Activated CD4-positive, CD25-positive, alpha-beta regulatory T cell (primary cell): ENCODE measurements around the gene BEND6.
"Not testable (repeated sequence)": the region's sequence is repeated elsewhere in the genome, so short reads cannot be mapped to it uniquely, and the experiment has no call there.

Experiments used
- DNase-seq, 4 experiments: peaks; one replicate each; lab custom pipeline; 2025; lab: John Stamatoyannopoulos, UW

The BEND6 gene

DNA sequence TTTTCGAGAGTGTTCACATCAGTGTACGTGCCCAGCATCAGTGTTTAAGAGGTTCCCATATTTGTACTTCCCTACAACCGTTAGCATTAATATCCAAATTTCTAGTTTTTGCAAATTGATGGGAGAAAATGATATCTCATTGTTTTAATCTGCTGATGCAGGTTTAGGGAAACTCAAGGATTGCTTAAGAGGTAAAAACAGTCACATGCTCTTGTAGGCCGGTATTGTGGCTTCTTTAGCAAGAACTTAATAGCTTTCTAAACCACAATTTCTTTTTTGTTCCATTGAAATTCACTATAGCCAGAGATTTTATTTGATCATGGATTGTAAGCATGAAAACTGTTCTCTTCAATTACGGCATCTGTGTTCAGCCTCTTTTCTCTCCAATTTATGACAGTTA, 29.5 kb downstream of the BEND6 start:
- no peak for DNase-seq

DNA sequence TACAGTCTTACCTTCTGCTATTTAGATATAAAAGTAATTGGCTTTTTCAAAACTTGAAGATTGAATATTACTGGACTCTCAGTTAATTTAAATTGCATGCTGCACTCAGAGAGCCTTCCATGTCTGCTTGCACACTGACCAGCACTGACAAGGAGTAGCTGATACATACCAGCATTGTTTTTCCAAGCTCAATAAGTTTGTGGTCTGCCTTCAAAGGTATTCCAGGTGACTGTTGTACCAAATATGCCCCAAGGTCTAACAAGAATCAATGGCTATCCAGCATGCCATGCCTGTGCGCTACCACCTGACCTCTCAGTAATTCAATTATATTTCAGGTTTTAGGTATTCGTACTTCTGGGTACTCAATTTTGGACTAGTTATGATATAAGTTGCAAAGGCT, 30.0 kb downstream of the BEND6 start:
- DNase-seq = no peak

GRCh38 chr6:56986611-56987010, 31.7 kb downstream of the BEND6 start:
- no peak for DNase-seq

GRCh38 chr6:56988145-56988544, 33.2 kb downstream of the BEND6 start:
- DNase-seq = no peak

- no peak for DNase-seq
These were observed 37.1 kb downstream of the BEND6 start for GRCh38 chr6:56992036-56992435.

DNA sequence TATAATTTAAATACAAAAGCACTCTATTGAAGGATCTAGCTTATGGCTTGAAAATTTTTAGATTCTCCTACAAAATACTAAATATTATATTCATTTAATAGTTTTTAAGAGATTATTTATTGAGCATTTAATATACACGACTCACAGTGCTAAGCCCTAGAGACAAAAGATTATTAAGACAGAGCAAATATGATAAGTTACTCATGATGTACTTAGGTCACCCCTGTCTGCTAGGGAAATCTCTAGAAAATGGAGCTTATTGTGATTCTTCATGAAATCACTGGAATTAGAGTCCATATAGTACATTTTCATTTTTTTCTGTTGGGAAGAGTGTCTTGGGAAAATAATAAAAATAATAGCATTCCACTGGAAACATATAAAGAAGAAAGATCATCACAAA, 37.8 kb downstream of the BEND6 start:
- DNase-seq = no peak

DNA sequence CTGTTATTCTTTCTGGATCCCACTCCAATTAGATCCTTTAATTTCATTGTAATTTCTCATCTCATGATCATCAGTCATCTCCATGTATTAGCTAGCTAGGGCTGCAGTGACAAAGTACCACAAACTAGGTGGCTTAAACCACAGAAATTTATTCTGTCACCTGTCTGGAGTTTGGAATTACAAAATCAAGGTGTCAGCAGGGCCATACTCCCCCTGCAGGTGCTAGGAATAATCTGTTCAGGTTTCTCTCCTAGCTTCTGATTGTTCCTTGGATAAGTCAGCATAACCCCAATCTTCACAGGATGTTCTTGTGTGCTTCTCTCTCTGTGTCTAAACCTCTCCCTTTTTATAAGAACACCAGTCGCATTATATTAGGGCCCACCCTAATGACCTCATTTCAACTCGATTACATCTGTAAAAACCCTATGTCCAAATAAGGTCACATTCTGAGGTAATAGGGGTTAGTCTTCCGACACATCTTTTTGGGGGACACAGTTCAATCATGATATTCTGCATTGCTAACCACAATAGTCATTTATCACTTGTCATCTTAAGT, 40.5 kb downstream of the BEND6 start:
- no peak for DNase-seq

DNA sequence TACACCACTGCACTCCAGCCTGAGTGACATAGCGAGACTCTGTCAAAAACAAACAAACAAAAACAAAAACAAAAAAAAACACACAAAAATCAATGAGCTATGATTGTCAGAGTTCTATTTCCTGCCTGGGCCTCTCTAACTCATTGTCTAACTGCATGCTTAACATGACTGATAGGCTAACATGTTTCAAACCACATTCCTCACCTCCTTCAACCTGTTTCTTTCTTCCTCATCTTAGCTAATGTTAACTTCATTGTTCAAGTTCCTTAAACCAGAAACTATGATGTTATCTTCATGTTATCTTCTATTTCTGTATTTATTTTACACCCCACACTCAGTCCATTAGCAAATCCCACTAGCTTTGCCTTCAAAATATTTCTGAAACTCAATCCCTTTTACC, 41.5 kb downstream of the BEND6 start:
- DNase-seq = no peak

GRCh38 chr6:56999049-56999448, 44.1 kb downstream of the BEND6 start:
- DNase-seq = no peak

GRCh38 chr6:56999748-57000147, 44.8 kb downstream of the BEND6 start:
- not testable (repeated sequence) for DNase-seq

- DNase-seq = no peak
These were observed 47.3 kb downstream of the BEND6 start for GRCh38 chr6:57002197-57002596.

DNA sequence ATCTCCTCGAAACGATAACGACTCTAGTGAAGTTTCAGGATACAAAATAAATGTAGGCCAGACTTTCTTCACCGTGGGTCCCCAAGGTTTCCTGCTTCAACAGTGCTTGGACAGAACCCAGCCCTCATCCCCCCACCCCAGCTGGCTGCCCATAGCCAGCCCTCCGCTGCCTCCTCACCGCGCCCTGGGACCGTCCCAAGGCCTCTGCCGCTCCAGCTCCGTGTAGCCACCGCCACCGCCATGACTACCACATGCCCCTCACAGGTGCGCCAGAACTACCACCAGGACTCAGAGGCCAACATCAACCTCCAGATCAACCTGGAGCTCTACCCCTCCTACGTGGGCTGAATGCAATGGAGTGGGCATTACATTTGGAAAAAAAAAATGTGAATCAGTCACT, 49.4 kb downstream of the BEND6 start:
- no peak for DNase-seq

GRCh38 chr6:57006101-57006500, 51.2 kb downstream of the BEND6 start:
- no peak for DNase-seq

DNA sequence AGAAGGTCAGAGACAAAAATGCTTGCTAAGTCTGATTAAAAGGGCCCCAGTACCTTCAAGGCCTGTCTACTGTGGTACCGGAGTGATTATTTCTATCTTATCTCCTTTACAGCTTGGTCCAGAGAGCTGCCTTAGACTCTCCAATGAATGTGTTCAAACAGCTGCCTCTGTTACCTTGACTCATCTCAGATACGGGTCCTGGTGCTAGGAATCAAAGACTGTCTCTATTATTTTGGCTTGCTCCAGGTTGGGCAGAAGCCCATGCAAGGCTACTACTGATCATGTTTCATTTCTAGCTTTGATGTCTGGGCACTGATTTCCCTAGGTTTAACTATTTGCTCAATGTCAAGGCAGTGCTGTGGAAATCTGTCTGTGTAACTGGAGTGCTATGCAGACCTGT, 53.2 kb downstream of the BEND6 start:
- not testable (repeated sequence) for DNase-seq

GRCh38 chr6:57013521-57013926, 58.6 kb downstream of the BEND6 start:
- no peak for DNase-seq

DNA sequence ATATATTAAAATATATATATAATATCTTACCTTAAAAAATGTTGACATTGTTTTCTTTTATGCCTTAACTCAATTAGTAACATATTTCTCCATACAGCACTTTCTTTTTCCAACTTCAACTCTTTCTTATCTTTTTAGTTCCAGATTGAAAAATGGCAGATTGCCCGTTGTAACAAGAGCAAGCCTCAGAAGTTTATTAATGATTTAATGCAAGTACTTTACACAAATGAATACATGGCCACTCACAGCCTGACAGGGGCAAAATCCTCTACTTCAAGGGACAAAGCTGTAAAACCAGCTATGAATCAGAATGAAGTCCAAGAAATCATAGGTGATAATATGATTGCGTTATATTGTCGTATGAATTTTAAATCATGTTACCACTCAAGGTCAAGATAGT, 62.2 kb downstream of the BEND6 start:
- no peak for DNase-seq

DNA sequence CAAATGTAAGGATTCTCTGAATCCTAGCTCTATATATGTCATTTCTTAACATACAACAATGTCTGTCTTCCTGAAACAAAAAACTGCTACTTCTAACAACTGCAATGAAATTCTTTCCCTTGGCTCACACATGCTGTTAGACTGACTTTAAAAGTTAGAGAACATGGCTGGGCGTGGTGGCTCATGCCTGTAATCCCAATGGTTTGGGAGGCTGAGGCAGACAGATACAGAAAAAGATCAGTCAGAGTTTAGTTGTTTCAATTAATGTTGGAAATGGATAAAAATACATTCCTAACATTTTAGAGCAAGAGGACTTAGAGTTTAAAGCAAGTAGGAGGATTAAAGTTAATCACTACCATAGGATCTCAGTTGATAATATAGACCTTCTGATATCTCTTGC, 62.9 kb downstream of the BEND6 start:
- DNase-seq = no peak

DNA sequence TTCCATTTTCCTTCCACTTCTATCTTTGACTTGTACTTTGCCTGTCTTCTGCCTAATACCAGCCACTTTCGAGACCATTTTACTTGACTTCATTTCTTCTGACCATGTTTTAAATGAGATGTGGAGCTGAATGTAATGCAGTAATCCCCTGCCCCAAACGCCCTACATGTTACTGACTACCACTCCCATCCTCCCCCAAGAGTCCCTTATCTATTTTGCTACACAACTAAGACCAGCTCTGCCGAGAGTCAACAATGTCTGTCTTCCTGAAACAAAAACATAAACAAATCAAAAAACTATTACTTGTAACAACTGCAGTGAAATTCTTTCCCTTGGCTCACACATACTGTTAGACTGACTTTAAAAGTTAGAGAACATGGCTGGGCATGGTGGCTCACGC, 64.5 kb downstream of the BEND6 start:
- no peak for DNase-seq

GRCh38 chr6:57021086-57021720, 66.3 kb downstream of the BEND6 start:
- no peak for DNase-seq

- DNase-seq = no peak
These were observed 69.4 kb downstream of the BEND6 start for GRCh38 chr6:57024321-57024720.

GRCh38 chr6:57024775-57025174, 69.9 kb downstream of the BEND6 start:
- DNase-seq = no peak

DNA sequence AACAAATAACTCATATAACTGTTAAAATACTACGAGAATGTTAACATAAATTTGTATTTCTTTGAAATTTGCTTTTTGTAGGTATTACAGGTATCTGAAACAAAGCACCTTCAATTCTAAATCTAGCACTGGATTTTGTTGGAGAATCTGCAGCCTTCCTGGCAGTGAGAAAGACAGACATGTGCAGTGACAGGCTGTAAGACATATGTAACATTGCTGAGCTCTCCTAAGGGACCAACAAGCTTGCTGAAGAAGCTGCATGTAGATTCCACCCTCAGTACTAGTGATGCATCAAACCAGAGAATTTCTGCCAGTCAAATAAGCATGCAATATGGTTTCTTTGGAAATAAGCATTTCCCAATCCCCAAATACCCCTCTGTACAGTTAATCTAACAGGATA, 71.1 kb downstream of the BEND6 start:
- no peak for DNase-seq

DNA sequence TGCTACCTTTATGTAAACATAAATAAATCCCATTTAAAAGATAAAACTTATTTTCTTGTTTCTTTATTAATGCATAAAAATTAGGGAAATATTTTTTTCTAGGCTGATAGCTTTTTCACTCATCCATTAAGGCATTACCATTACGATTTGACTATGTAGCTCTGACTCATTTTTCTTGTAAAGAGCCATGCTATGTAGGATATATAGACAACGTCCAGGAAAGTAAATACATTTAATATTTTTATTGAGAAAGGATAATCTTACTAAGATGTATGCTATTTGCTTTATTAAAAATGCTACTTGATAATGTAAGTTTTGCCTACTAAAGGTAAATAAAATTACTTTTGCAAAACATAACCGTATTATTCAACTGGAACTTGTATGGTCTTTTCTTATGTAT, 72.4 kb downstream of the BEND6 start:
- no peak for DNase-seq

GRCh38 chr6:57029213-57029612, 74.3 kb downstream of the BEND6 start:
- no peak for DNase-seq
